RPMI7951 (cell line): ENCODE measurements around the gene NT5C1A. TPM values are rescaled to one million over a fixed set of nuclear protein-coding genes. Genes with fewer than 3 reads are reported as not detected.
A peak's percentile ranks its signal among the peaks of the same experiment; 100 is the strongest.

Experiments used
- DNase-seq: peaks from one replicate; pipeline ENCODE4 v3.0.0-alpha.2; 2012; ENCODE audit warnings: low read depth
- total RNA-seq: library from RNA; depleted of rRNA; stranded (reverse); fragments of >200 nt; shearing (Covaris generic); gene quantifications from 2 replicates; pipeline ENCODE4 v1.2.3, GENCODE V29; 2014

Gene NT5C1A
- total RNA-seq, 1 experiment from 2014 or later, result not detected

- DNase-seq, result no peak
These were observed 9.0 kb downstream of the NT5C1A start for GRCh38 chr1:39662861-39663260.

- no peak for DNase-seq
These were observed 12.4 kb downstream of the NT5C1A start for GRCh38 chr1:39659538-39659937.

- DNase-seq, result no peak
These were observed 12.8 kb downstream of the NT5C1A start for GRCh38 chr1:39659110-39659509.

- peak; percentile 63 for DNase-seq
These were observed 13.9 kb downstream of the NT5C1A start for GRCh38 chr1:39657923-39658485.

GRCh38 chr1:39657402-39657801, 14.5 kb downstream of the NT5C1A start:
- DNase-seq, result peak; percentile 52

GRCh38 chr1:39656391-39656790, 15.5 kb downstream of the NT5C1A start:
- no peak for DNase-seq

DNA sequence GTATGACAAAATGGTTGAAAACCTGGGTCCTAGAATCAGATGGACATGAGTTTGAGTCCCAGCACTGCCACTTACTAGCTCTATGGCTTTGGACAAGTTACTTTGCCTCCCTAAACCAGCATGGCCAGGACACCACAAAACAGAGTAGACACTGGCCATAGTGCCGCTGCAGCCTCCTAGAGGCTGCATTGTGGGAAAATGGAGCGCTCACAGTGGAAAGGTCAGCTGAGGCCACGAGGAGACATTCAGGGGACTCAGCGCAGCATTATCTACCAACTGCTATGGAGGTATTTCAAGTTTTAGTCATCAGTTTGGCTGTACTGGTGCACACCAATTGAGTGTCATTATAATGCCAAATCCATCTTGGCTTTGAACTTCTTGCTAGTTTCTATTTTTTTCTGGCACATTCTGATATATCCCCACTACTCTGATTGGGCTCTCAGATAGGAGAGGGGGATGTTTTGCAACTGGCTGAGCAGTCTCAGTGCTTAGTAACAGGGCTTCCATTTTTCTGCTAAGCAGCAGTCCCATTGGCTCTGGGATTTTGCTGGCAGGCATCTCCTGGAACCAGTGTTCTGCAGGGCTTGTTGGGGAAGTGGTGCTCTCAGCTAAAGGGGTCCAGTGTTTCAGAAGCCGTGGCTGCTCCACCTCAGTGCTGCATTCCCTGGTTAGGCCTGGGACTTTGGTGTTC, 16.2 kb downstream of the NT5C1A start:
- no peak for DNase-seq

- DNase-seq, result no peak
These were observed 17.6 kb downstream of the NT5C1A start for GRCh38 chr1:39654291-39654690.

DNA sequence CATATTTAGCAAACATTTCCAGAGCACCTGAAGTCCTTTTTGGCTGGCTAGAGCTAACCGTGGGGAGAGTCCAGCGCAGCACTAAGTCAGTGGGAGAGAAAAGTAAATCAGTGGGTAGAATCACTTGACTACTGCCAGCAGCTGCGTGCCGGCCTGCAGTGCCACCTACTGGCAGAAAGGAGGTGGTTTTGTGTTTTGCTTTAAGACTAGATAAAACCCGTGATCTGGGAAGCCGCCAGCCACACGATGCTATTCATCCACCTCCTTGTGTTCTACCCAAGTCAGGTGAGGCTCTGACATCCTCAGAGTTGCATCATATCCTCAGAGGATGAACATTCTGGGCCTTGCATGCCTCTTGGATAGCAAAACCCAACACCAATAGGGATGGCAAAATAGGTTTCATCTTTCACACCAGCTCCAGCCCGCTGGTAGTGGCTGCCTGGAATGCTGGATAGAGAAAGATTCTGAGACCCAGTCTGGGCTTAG, 18.3 kb downstream of the NT5C1A start:
- peak; percentile 68 for DNase-seq

DNA sequence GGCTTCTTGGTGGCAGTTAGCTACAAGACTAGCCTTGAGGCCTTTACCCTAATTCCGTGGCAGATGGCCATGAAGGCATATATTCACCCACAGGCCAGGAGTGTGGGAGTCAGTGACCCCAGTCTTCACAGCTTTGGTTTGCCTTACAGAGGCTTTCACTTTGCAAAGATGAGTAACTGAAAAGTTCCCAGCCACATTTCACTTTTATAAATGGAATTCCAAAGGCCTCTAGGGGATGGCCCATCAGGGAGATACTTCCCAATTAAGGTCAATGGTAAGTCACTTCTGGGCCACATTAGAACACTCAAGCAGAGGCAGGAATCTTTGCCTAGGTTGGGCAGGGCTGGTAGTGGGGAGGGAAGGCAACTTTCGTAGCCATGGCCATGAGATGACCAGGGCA, 19.4 kb downstream of the NT5C1A start:
- peak; percentile 20 for DNase-seq

DNA sequence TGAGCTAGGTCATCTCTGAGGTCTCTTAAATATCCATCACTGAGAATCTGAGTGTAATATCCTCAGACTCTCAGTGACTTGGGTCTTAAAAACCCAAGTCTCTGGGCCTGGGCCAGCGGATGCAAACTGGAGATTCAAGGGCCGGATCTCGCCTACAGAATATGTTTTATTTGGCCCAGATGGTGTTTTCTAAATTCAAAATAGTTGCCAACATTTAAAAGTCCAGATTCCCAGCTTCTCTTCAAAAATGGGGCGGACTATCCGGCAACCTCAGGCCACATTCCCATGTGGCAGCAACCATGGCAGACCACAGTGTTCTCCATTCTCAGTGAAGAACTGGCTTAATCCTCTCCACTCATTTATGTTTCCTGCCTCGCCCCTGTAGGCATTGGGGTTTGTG, 19.8 kb downstream of the NT5C1A start:
- no peak for DNase-seq

DNA sequence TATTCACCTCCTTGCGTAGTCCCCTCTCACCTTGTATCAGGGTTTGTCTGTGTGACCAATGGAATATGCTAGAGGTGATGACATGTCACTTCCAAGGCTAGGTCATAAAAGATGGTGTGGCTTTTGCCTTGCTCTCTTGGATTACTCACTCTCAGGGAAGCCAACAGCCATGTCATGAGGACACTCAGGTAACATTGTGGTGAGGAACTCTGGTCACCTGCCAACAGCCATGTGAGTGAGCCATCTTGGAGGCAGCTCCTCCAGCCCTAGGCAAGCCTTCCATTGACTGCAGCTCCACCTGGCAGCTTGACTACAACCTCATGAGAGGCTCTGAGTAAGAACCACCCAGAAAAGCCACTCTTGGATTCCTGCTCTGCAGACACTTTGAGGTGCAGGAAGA, 21.5 kb downstream of the NT5C1A start:
- DNase-seq, result no peak

DNA sequence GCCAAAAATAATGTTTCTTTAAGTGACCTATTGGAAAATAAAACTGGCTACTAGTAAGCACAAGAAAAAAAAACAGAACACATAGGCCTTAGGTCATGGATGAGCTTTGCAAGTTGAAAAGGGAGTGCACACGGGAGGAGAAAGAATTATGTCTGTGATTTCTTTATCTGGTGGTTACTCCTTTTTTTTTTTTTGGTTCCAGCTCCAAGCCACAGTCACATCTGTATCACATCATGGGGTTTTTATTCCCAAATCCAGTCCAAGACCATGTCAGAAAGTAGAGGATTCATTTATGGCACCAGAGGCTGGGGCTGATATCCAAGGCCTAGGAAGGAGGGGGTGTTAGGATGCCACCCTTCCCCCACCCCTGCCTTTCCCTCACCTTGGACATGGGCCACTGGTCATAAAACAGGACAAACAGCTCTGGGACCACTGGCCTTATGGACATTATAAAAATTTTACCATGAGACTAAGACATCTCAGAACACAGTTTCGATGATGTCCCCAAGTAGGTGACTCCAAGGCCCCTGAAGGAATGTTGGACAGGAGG, 22.2 kb downstream of the NT5C1A start:
- DNase-seq, result no peak

GRCh38 chr1:39648496-39648895, 23.4 kb downstream of the NT5C1A start:
- no peak for DNase-seq

- DNase-seq, result no peak
These were observed 24.7 kb downstream of the NT5C1A start for GRCh38 chr1:39647247-39647646.

GRCh38 chr1:39646232-39647081, 25.4 kb downstream of the NT5C1A start:
- DNase-seq, result peak; percentile 80

GRCh38 chr1:39645411-39646043, 26.4 kb downstream of the NT5C1A start:
- DNase-seq, result no peak

DNA sequence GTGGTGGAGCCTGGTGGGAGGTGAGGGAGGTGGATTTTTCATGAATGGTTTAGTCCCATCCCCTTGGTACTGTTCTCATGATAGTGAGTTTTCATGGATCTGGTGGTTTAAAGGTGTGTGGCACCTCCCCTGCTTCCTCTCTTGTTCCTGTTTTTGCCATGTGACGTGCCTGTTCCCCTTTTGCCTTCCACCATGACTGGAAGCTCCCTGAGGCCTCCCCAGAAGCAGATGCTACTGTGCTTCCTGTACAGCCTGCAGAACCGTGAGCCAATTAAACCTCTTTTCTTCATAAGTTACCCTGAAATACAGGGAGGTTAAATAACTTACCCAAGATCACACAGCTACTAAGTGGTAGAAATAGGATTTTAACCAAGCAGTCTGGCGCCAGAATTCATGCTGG, 28.2 kb downstream of the NT5C1A start:
- no peak for DNase-seq

DNA sequence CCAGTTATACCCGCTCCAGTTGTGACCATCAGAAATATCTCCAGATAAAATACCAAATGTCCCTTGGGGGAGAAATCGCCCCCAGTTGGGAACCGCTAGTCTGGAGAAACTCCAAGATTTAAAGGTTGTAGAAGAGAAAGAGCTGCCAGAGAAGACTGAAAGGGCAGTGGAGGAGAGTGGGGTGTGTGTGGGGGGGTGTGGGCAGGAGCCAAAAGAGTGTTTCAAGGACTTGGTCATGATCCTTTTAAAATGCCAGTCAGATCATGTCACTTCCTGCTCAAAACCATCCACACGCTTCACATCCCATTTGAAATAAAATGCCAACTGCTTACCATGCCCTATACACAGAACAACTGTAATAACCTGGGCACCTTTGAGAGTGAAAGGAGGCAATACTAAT, 29.1 kb downstream of the NT5C1A start:
- peak; percentile 63 for DNase-seq

GRCh38 chr1:39640861-39641260, 31.0 kb downstream of the NT5C1A start:
- DNase-seq, result no peak

DNA sequence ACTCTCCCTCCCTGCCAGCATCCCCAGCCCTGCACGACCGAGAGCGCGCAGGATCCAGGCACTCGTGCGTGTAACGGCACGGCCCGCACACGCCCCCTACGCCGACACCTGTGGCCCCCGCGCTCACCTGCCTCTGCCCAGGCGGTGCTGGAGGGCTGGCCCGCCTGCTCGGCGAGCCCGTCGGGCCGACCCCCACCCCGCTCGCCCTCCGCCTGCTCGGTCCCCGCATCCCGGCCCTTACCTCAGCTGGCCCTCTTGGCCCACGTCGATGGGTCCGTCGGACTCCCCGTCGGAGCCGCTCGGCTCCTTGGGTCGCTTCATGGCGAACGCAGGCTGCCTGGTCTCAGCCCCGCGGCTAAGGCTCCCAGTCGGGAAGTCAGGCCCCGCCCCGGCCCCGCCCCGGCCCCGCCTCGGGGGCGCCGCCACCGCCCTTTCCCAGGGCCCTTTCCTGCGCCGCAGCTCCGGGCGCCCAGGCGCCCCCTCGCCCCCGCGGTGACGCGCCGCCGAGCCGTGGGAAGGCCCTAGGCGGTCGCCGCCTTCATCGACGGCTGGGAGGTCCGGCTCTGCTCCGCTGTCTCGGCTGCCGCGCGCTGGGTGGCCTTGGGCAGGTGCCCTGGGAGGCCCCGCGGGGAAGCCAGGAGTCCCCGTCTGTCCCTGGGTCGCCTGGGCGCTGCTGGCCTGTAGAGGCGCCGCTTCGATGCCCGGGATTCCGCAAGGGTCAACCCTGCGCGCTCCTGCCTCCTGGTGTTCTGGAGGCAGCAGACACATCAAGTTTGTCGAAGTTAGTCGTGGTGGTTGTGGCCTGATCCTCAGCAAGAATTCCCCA, 32.4 kb downstream of the NT5C1A start, which contains the start of gene HEYL:
HEYL (minus strand) TSS at position 339 of the 826 bp plus-strand sequence; CDS start at position 321, 18 bp downstream.
- DNase-seq, result no peak
